Stimulated activated naive CD8-positive, alpha-beta T cell treated with anti-CD3 and anti-CD28 coated beads, Interleukin-15, amount 100 ng/mL, for 72 hours (primary cell): ENCODE measurements around the gene NAPA.

Experiments
- ATAC-seq: fragments of 150-1000 bp; cut with Tn5 transposase; 2 replicates; pipeline ENCODE4 v1.10.0; 2021; ENCODE audit warnings: mild to moderate bottlenecking, moderate library complexity
- DNase-seq, 2 donors: peaks; one replicate each; pipeline ENCODE4 v3.0.0; 2021 to 2022
- H3K27ac Mint-ChIP-seq, 2 donors: one replicate each; pipeline ENCODE4 v1.8.0; 2022; ENCODE audit warnings: mild to moderate bottlenecking in 2 of 2, mixed read lengths in 2 of 2, moderate library complexity in 2 of 2
- H3K27me3 Mint-ChIP-seq: one replicate; pipeline ENCODE4 v1.8.0; 2022; ENCODE audit warnings: mixed read lengths
- H3K4me1 Mint-ChIP-seq: one replicate; pipeline ENCODE4 v1.8.0; 2022; ENCODE audit warnings: mild to moderate bottlenecking, mixed read lengths
- H3K4me3 Mint-ChIP-seq, 2 donors: one replicate each; pipeline ENCODE4 v1.8.0; 2022; ENCODE audit warnings: mild to moderate bottlenecking in 2 of 2, mixed read lengths in 2 of 2, moderate library complexity in 1 of 2
- H3K9me3 Mint-ChIP-seq, 2 donors: one replicate each; pipeline ENCODE4 v1.8.0; 2022; ENCODE audit warnings: mixed read lengths in 2 of 2

NAPA gene

GRCh38 chr19:47514869-47515588 is at the start of gene NAPA:
NAPA (minus strand) TSS chr19:47515063; CDS start chr19:47514940, 123 bp downstream.
- DNase-seq, result peak; percentile 100
- Mint-ChIP-seq H3K4me1 (peaks cover 98% of the 10 kb centered on the region), H3K4me3 (peak within 1 kb of the TSS; percentile 97 to 98), H3K27ac (peak within 1 kb of the TSS; percentile 100), H3K9me3 (no peaks in the 10 kb centered on the region), H3K27me3 (peaks cover 8% of the 10 kb centered on the region)
- peak; percentile 96 for ATAC-seq

DNA sequence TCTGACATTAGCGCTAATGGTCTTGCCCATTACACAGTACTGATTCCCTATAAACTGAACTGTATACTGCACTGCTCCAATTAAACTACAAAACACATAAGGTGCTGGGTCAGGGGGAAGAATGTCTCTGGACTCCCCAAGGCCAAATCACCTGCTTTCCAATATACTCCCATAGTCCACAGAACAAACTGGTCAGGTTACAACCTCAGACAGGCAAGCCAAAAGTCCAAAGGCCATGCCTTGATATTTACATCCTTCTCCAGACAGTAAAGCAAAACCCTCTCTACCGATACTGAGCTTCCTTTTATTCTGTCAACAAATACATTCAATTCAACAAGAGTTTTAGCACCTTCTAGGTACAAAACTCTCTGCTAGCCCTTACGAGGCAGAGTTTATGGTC is 49.2 kb upstream of the NAPA start:
- H3K4me3 Mint-ChIP-seq, result no peak overlapping the region
- H3K27ac Mint-ChIP-seq, result peak overlapping the region in 1 of 2 donors; percentile 13
- ATAC-seq (no peak), DNase-seq (no peak)
- H3K27me3 Mint-ChIP-seq, result no peaks in the 10 kb centered on the region
- peaks cover 6% of the 10 kb centered on the region for H3K4me1 Mint-ChIP-seq
- H3K9me3 Mint-ChIP-seq, result no peaks in the 10 kb centered on the region

GRCh38 chr19:47561440-47562057 is 46.7 kb upstream of the NAPA start:
- H3K9me3 Mint-ChIP-seq, result no peaks in the 10 kb centered on the region
- no peak for ATAC-seq
- H3K27ac Mint-ChIP-seq, result no peak overlapping the region
- DNase-seq, result no peak
- H3K27me3 Mint-ChIP-seq, result no peaks in the 10 kb centered on the region
- H3K4me3 Mint-ChIP-seq, result no peak overlapping the region
- peaks cover 6% of the 10 kb centered on the region for H3K4me1 Mint-ChIP-seq

- no peak overlapping the region for H3K4me3 Mint-ChIP-seq
- H3K9me3 Mint-ChIP-seq, result no peaks in the 10 kb centered on the region
- no peak overlapping the region for H3K27ac Mint-ChIP-seq
- peaks cover 6% of the 10 kb centered on the region for H3K4me1 Mint-ChIP-seq
- ATAC-seq (no peak), DNase-seq (no peak)
- no peaks in the 10 kb centered on the region for H3K27me3 Mint-ChIP-seq
Measured at GRCh38 chr19:47560999-47561398, 46.1 kb upstream of the NAPA start.

GRCh38 chr19:47550129-47550528 is 35.3 kb upstream of the NAPA start:
- DNase-seq (no peak), ATAC-seq (no peak)
- H3K4me3 Mint-ChIP-seq, result no peak overlapping the region
- peaks cover 6% of the 10 kb centered on the region for H3K4me1 Mint-ChIP-seq
- no peaks in the 10 kb centered on the region for H3K9me3 Mint-ChIP-seq
- H3K27ac Mint-ChIP-seq, result peak overlapping the region in 1 of 2 donors; percentile 12
- peaks cover under 1% of the 10 kb centered on the region for H3K27me3 Mint-ChIP-seq

- H3K27me3 Mint-ChIP-seq, result peaks cover 8% of the 10 kb centered on the region
- no peak for DNase-seq
- H3K4me1 Mint-ChIP-seq, result peaks cover 11% of the 10 kb centered on the region
- no peak for ATAC-seq
- no peak overlapping the region for H3K27ac Mint-ChIP-seq
- H3K9me3 Mint-ChIP-seq, result no peaks in the 10 kb centered on the region
- H3K4me3 Mint-ChIP-seq, result no peak overlapping the region
Measured at GRCh38 chr19:47549261-47549862, 34.5 kb upstream of the NAPA start.

- DNase-seq (no peak), ATAC-seq (no peak)
- peaks cover 17% of the 10 kb centered on the region for H3K27me3 Mint-ChIP-seq
- no peaks in the 10 kb centered on the region for H3K9me3 Mint-ChIP-seq
- no peak overlapping the region for H3K4me3 Mint-ChIP-seq
- H3K4me1 Mint-ChIP-seq, result peaks cover 19% of the 10 kb centered on the region
- H3K27ac Mint-ChIP-seq, result peak overlapping the region in 1 of 2 donors; percentile 23
Measured at GRCh38 chr19:47547199-47547598, 32.3 kb upstream of the NAPA start.

GRCh38 chr19:47545061-47545948 is 30.4 kb upstream of the NAPA start:
- H3K4me1 Mint-ChIP-seq, result peaks cover 37% of the 10 kb centered on the region
- no peaks in the 10 kb centered on the region for H3K9me3 Mint-ChIP-seq
- H3K27me3 Mint-ChIP-seq, result peaks cover 17% of the 10 kb centered on the region
- DNase-seq, result peak; percentile 19 to 28
- no peak overlapping the region for H3K27ac Mint-ChIP-seq
- H3K4me3 Mint-ChIP-seq, result peak overlapping the region; percentile 47 to 75
- peak; percentile 27 for ATAC-seq

- ATAC-seq, result no peak
- Mint-ChIP-seq H3K9me3 (no peaks in the 10 kb centered on the region), H3K27me3 (peaks cover 17% of the 10 kb centered on the region), H3K27ac (peak overlapping the region in 1 of 2 donors; percentile 25), H3K4me1 (peaks cover 45% of the 10 kb centered on the region), H3K4me3 (peak overlapping the region; percentile 47 to 75)
- no peak for DNase-seq
Measured at GRCh38 chr19:47544476-47544875, 29.6 kb upstream of the NAPA start.

GRCh38 chr19:47544075-47544474 is 29.2 kb upstream of the NAPA start:
- DNase-seq (no peak), ATAC-seq (no peak)
- Mint-ChIP-seq H3K4me3 (peak overlapping the region in 1 of 2 donors; percentile 75), H3K4me1 (peaks cover 46% of the 10 kb centered on the region), H3K27ac (no peak overlapping the region), H3K27me3 (peaks cover 17% of the 10 kb centered on the region), H3K9me3 (no peaks in the 10 kb centered on the region)

GRCh38 chr19:47542030-47542475 is 27.2 kb upstream of the NAPA start:
- Mint-ChIP-seq H3K27me3 (peaks cover 17% of the 10 kb centered on the region), H3K9me3 (no peaks in the 10 kb centered on the region), H3K27ac (peak overlapping the region; percentile 93 to 94), H3K4me3 (peak overlapping the region; percentile 35 to 60), H3K4me1 (peaks cover 40% of the 10 kb centered on the region)
- ATAC-seq, result peak; percentile 26
- no peak for DNase-seq

GRCh38 chr19:47541518-47541917 is 26.7 kb upstream of the NAPA start:
- Mint-ChIP-seq H3K27ac (peak overlapping the region; percentile 93 to 94), H3K27me3 (peaks cover 17% of the 10 kb centered on the region), H3K9me3 (no peaks in the 10 kb centered on the region), H3K4me3 (peak overlapping the region; percentile 35 to 60), H3K4me1 (peaks cover 40% of the 10 kb centered on the region)
- ATAC-seq (peak; percentile 95), DNase-seq (peak; percentile 42 to 61)

GRCh38 chr19:47540748-47541147 is 25.9 kb upstream of the NAPA start:
- Mint-ChIP-seq H3K4me1 (peaks cover 40% of the 10 kb centered on the region), H3K27me3 (peaks cover 17% of the 10 kb centered on the region), H3K4me3 (peak overlapping the region; percentile 41 to 69), H3K9me3 (no peaks in the 10 kb centered on the region), H3K27ac (peak overlapping the region; percentile 35 to 93)
- DNase-seq (no peak), ATAC-seq (no peak)

- no peaks in the 10 kb centered on the region for H3K9me3 Mint-ChIP-seq
- peak overlapping the region; percentile 35 to 52 for H3K27ac Mint-ChIP-seq
- peak overlapping the region in 1 of 2 donors; percentile 14 for H3K4me3 Mint-ChIP-seq
- ATAC-seq (no peak), DNase-seq (no peak)
- H3K27me3 Mint-ChIP-seq, result peaks cover 13% of the 10 kb centered on the region
- peaks cover 40% of the 10 kb centered on the region for H3K4me1 Mint-ChIP-seq
Measured at GRCh38 chr19:47539747-47540311, 25.0 kb upstream of the NAPA start.

DNA sequence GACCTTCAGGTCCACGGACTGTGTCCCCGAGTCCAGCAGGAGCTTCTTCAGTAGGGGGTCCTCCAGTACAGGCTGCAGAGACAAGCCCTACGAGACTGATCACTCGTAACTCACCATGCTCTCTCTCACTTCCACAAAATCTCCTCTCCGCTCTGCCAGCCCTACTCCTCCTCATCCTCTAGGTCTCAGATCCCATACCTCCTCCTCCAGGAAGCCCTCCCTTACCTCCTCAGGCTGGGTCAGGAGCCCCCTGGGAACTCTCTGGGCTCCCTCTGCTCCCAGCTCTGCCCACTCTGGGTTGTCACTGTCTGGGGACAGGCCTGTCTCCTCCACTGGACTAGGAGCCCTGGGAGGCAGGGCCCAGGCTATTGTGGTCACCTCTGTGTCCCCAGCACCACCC is 23.9 kb upstream of the NAPA start:
- Mint-ChIP-seq H3K9me3 (no peaks in the 10 kb centered on the region), H3K4me3 (no peak overlapping the region), H3K27me3 (peaks cover 3% of the 10 kb centered on the region), H3K4me1 (peaks cover 30% of the 10 kb centered on the region), H3K27ac (no peak overlapping the region)
- no peak for ATAC-seq
- DNase-seq, result no peak
